Esophagus squamous epithelium (tissue), 4 donors: Measurements from ENCODE around the gene ANO3.

ENCODE experiments used
- POLR2A ChIP-seq, 4 donors: fragments of 450-650 bp; IDR thresholded peaks; one replicate each; pipeline ENCODE4 v1.6.1; 2017; ENCODE audit warnings: antibody characterized with exemption in 4 of 4, mild to moderate bottlenecking in 4 of 4, moderate library complexity in 3 of 4
- TF ChIP-seq, protein P1 (sequence below), 6 experiments: fragments of 450-650 bp in 4 of 6; fragments of 200-600 bp in 2 of 6; sonication (generic) in 2 of 6; IDR thresholded peaks; one replicate each; pipeline ENCODE4 v1.5.1; 2016 to 2019; ENCODE audit warnings: antibody characterized with exemption in 6 of 6, mild to moderate bottlenecking in 4 of 6, moderate library complexity in 4 of 6

DNA sequence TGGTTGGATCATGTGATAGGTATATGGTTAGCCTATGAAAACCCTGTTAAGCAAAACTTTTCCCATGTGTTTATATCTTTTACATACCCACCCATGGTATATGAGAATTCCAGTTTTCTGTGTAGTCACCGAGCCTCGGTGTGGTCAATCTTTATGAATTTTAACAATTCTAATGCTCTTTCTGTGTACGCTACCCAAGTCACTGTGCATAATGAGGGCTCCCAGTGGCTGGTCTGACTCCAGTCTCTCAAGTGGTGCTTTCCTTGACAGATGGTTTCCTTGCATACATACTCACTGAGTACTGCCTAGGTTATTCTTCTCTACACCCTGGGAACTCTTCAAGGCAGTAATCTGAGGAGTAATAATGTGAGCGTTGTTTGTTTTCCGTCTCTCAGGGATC lies 222.5 kb downstream of the ANO3 start:
- TF ChIP-seq, protein P1, sequence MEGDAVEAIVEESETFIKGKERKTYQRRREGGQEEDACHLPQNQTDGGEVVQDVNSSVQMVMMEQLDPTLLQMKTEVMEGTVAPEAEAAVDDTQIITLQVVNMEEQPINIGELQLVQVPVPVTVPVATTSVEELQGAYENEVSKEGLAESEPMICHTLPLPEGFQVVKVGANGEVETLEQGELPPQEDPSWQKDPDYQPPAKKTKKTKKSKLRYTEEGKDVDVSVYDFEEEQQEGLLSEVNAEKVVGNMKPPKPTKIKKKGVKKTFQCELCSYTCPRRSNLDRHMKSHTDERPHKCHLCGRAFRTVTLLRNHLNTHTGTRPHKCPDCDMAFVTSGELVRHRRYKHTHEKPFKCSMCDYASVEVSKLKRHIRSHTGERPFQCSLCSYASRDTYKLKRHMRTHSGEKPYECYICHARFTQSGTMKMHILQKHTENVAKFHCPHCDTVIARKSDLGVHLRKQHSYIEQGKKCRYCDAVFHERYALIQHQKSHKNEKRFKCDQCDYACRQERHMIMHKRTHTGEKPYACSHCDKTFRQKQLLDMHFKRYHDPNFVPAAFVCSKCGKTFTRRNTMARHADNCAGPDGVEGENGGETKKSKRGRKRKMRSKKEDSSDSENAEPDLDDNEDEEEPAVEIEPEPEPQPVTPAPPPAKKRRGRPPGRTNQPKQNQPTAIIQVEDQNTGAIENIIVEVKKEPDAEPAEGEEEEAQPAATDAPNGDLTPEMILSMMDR (IDR thresholded peaks at IDR 0.05): no peak
- no peak for TF ChIP-seq POLR2A (IDR thresholded peaks at IDR 0.05)
